GM21717 (cell line): ENCODE measurements around the gene UQCC2.

Experiments
- ATAC-seq: cut with Tn5 transposase; IDR thresholded peaks from one replicate; pipeline ENCODE4 v1.9.1; 2021; ENCODE audit warnings: mild to moderate bottlenecking, moderate library complexity; ENCODE audit not compliant: unreplicated experiment

The UQCC2 gene

DNA sequence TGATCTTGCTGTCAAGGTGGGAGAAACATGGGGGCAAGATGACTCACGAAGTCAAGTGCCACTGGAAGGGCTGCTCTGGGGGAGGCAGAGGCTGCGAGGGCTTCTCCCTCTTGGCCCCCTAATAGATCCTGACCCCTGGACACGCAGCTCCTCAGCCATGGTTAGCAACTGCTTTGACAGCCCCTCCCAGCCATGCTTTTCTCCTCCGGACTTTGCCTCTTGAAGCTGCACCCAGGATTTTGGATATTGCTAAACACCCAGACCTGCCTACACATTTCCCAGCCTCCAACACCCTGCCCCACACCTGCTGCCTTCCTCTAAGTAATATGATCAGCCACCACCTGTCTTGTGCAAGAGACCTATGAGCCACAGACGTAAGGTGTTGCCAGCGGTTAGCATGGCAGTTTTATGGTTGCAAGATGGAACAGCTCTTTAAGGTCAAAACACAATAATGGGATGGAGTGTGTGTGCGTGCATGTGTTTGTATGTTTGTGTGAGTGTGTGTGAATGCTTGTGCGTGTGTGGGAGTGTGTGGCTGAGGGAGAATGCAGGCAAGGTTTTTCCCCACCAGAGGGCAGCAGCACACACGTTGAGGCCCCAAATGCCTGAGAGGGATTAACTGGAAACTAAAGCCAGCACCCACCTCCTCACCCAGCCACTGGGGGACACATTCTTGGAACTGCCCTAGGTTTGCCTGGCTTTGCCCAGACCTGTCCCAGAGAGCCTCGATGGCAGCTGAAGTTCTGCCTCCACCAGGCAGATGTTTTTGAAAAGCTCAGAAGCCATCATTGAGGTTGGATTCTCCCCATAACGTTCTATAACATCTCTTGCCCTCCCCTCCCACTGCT is 32.7 kb upstream of the UQCC2 start:
- ATAC-seq: no peak

DNA sequence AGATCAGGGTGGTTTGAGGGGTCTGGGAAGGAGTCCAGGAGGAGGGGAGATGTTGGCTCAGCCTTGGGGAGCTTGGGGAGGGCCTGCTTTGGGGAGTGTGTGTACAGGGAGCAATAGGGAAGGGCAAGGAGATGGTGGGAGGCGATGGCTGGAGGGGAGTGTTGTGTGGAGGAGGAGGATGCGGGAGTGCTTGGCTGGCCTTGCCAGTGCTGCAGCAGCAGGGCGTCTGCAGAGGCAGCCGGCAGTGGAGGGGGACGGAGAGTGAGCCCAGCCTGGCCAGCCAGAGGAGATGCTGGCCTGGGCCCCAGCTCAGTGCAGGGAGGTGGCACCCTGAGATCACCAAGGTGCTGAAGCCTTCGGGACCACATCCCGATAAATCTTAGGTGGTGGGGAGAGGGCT is 31.3 kb upstream of the UQCC2 start:
- ATAC-seq: no peak

GRCh38 chr6:33742092-33742491 is 30.6 kb upstream of the UQCC2 start:
- ATAC-seq: no peak

DNA sequence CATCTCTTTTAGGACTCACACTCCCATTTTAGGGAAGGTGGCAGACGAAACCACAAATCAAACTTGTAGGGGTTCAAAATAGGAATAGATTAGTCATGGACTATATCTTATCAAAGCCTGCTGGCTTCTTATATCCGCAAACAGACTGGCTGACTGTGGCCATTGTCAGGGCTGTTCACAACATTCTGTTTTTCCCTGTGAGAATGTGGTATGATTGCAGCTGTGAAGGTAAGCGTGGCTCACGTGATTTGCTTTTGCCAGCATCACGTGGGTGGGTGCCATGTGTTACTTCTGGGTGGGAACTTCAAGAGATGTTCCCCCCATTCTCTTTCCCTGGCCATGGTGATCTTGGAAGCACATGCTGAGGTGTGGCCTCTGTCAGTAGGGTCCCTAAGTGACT is 29.3 kb upstream of the UQCC2 start:
- ATAC-seq: no peak

DNA sequence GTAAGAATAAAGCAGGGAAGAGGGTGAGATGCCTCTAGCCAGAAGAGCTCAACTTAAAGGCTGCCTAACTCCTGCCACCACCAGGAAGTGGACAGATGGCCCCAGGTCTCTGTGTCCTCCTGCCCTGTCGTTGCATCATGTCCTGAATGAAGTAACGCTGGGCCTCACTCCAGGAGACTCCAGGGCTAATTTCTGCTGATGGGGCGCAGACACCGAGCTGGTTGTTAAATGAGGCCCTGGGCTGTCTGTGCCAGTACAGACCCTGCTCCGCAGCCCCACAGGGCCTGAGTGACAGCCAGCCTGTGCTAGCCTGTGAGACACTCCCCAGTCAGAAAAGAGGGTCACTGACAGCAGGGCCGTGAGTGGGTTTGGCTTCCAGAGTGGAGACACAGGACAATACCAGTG is 28.7 kb upstream of the UQCC2 start:
- no peak for ATAC-seq

- ATAC-seq: no peak
Measured at GRCh38 chr6:33739571-33739970, 28.1 kb upstream of the UQCC2 start.

DNA sequence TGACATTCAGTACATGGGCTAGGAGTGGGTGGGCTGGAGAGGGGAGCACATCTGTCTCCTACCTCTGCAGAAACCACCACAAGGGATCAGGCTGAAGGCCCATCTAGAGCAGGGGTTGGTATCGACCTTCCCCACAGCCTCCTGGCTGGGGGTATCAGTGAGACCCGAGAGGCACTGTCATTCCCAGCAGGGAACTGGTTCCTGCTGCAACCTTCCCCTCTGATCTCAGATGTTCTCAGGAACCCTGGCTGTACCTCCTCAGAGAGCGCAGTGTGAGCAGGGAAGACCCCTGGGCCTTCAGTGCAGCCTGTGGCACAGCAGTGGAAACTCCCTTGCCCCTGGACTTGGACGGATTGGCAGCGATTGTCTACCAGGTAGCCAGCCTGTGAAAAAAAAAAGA is 27.4 kb upstream of the UQCC2 start:
- no peak for ATAC-seq

DNA sequence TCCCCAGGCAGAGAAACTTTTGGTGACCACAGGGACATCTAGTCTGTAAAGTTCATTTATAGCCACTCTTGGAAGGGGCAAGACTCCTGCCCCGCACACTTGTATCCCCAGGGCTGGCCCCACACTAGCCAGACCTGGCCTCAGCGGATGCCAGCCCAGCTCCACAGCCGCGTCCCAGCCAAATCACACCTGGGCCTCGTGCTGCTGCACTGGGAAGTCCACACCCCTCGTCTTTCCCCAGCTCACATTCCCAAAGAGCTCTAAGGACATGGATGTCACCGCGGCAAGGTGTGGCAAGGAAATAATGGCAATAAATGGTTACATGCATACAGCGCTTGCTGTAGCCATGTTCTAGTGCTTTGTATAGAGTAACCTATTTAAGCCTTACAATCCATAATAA is 26.7 kb upstream of the UQCC2 start:
- no peak for ATAC-seq

DNA sequence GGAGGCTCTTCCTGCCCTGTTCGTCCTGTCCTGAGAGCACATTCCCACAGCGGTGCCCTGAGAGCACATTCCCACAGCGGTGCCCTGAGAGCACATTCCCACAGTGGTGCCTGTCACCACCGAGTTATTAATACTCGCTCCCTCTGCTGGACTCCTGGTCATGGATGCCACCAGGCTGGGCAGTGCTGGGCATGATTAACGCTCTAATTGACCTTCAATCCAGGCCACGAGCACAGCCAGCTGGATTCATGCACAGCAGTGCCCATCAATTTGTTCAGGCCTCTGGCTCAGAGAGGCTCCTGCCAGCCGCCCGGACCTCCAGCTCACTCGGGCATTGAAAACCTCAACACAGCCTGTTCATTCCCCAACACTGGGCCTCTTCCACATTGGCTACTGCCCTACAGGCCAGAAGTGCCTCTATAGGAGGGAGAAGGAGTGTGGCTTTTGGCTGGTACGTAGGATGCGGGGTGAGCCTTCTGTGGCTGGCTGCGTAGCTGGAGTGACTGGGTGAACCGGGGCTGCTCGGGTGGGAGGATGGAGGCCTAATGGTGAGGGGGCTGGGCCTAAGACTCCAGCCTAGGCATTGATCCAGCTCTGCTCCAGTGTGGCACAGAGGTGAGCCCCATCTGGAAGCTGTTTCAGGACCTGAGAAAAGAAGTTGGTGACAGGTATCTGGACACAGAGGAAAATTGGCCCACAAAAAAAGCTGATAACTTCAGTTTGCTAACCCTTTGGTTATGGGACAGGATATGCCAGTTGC is 25.9 kb upstream of the UQCC2 start:
- ATAC-seq: no peak

- no peak for ATAC-seq
Measured at GRCh38 chr6:33735216-33735615, 23.7 kb upstream of the UQCC2 start.

GRCh38 chr6:33733709-33734007 is 22.2 kb upstream of the UQCC2 start:
- ATAC-seq: no peak

- ATAC-seq: no peak
Measured at GRCh38 chr6:33732817-33733708, 21.6 kb upstream of the UQCC2 start.

DNA sequence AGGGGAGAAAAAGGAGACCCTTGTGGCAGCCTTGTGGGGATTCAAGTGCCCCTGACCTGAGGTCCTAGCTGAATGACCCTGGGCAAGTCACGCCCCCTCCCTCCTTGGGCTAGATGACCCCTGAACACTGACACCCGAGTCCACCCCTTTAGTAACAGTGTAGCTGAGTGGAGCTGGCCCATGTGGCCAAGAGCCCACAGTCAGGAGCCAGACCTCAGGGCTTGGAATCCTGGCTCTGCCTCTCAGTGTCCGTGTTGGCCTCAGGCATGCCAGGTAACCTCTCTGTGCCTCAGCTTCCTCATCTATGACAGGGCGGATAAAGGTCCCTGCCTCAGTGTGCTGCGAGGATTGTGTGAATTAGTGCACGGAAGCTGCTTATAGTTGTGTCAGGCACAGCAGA is 20.9 kb upstream of the UQCC2 start:
- no peak for ATAC-seq

DNA sequence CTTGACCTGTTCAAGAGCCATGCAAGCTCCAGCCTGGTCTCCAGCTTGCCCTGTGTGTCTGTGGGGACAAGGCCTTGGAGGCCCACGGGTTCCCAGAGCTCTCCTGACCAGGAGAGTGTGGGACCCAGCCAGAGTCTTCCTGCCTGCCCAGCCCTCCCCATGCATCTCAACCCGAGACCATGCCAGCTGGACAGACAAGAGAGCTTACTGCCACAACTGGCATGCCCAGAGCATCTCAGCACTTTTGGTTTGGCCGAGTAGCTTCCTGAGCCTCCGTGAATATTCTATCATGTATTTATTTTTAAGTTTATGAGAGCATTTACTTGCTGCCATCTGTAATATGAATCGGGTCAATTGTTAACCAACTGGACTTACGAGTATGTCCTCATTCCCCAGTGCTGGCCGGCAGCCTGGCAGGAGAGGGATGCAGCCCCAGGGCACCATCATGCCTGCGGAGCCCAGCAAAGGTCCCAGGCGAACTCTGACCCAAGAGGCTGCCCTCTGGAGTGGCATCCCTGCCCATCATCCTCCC is 20.3 kb upstream of the UQCC2 start:
- ATAC-seq: no peak

DNA sequence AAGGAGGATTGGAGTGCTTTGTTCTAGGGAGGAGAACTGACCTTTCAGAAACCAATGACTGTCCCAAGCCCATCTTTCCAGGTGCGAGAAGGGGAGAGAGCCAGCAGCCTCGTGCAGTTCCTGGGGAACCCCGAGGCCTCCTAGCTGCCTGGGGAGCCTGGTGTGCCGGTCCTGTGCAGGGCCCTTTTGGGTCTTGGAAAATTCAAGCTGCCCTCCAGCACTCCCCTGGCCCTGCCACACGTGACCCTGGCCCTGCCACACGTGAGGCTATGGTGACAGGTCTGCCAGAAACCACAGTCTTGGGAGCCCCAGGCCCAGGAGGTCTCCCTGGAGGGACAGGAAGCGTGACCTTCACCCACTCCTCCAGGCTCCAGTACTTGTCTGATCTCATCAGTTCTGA is 19.5 kb upstream of the UQCC2 start:
- no peak for ATAC-seq

- no peak for ATAC-seq
Measured at GRCh38 chr6:33730611-33731010, 19.1 kb upstream of the UQCC2 start.

DNA sequence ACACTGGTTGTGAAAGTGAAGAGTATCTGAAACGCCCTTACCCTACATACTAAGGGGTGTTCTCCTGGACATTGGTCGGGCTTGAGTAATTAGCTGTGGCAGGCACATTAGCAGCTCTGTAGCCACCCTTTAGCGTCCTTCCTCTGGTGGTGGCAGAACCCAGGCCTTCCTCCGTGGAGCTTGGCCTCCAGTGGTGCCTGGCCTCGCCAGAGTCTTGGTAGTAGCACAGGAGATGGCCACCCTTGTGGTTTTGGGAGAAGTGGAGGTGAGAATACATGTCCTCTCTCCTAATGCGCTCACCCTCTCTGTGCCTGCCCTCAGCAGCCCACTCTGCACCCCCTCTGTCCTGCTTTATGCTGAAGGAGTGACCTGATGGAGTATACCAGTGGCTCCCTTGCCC is 17.6 kb upstream of the UQCC2 start:
- ATAC-seq: no peak

DNA sequence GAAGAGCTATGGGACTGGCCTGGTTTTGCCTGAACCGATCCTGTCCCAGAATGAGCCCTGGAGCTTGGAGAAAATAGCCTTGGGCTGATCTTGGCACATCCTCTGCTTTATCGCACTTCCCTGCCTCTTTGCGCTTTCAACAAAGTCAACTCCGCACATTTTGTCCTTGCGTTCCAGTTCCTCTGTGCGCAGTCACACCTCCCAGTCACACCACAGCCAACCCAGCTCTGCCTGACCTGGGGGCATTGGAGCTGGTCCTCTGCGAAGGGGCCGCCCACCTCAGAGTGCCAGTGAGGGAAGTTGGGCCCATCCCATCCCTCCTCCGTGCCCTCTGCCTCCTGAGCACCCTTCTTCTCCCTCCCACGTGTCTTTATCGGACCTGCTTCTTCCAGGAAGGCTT is 16.9 kb upstream of the UQCC2 start:
- no peak for ATAC-seq

GRCh38 chr6:33727932-33728331 is 16.4 kb upstream of the UQCC2 start:
- no peak for ATAC-seq

GRCh38 chr6:33727126-33727525 is 15.6 kb upstream of the UQCC2 start:
- no peak for ATAC-seq

- ATAC-seq: no peak
Measured at GRCh38 chr6:33726696-33727095, 15.2 kb upstream of the UQCC2 start.
